ENCODE results near the gene ETF1.
"Not testable (repeated sequence)": the region's sequence is repeated elsewhere in the genome, so short reads cannot be mapped to it uniquely, and the experiment has no call there.

Gene ETF1

DNA sequence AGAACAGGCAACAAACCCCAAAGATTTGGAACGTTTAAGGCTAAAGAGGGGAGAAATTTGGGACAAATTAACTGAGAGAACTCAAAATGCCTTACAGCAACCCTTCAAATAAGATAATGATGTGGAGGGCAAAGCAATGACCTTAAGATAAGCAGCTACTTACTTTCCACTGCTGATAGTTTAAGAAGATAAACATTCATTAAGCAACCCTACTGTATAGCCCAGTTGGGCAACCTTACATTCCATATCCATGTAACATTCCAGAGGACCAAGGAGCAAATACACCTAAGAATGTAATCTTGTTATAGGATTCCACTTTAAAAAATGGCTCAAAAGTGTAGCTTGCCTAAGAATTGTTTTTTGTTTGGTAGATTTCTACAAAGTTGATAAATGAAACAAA is 14.8 kb downstream of the ETF1 start:
- peak; percentile 19 for FAIRE-seq

DNA sequence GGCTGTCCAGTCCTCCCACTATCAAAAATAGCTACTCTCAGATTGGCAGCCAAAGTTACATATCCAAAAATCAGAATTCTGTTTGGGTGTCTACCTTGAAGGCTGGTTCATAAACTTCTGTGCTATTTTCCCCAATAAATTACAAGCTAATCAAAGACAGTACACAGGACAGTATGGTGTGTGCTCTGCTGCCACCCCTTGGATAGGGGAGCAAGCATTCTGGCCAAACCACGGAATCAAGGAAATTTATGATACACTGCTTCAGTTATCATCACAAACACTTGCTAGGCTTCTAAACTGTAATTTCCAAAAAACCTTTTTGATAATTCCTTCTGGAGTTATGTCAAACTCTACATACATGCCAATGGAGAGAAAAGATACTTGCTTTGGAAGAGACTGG is 15.9 kb downstream of the ETF1 start:
- FAIRE-seq: no peak

DNA sequence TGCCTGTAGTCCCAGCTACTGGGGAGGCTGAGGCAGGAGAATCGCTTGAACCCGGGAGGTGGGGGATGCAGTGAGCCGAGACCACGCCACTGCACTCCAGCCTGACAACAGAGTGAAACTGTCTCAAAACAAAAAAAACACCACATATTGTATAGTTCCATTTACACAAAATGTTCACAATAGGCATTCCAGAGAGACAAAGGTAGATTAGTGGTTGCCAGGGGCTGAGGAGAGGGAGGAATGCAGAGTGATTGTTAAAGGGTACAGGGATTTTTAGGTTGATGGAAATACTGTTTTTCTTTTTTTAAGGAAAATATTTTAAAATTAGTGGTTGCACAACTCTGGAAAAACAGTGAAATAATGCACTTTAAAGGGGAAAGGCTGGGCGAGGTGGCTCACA is 19.6 kb downstream of the ETF1 start:
- no peak for FAIRE-seq

DNA sequence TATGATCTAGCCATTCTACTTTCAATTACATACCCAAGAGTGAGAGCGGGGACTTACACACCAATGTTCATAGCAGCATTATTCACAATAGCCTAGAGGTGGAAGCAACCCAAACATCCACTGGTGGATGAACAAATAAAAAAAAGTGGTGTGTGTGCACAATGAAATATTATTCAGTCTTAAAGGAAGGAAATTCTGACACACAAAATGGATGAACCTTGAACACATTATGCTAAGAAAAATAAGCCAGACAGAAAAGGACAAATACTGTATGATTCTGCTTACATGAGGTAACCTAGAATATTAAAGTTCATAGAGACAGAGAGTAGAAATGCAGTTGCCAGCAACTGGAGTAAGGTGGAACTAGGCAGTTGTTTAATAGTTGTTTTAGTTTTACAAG is 22.1 kb downstream of the ETF1 start:
- FAIRE-seq: no peak

DNA sequence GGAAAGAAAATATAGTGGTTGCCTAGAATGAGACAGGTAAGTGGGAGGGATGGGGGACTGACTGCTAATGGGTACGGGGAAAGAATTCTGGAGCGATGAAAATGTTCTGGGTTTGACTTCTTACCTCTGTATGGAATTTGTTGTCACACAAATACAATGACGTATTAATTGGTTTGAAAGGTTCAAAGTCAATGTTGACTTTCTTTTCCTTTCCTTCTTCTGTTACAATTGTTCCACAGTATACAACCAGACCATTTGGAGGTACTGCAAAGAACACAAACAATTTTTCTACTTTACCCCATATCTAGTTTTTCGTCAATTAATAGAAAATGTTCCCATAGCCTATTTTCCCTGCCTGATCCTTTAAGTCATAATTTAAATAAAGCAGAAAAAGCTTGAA is 25.6 kb downstream of the ETF1 start:
- no peak for FAIRE-seq

DNA sequence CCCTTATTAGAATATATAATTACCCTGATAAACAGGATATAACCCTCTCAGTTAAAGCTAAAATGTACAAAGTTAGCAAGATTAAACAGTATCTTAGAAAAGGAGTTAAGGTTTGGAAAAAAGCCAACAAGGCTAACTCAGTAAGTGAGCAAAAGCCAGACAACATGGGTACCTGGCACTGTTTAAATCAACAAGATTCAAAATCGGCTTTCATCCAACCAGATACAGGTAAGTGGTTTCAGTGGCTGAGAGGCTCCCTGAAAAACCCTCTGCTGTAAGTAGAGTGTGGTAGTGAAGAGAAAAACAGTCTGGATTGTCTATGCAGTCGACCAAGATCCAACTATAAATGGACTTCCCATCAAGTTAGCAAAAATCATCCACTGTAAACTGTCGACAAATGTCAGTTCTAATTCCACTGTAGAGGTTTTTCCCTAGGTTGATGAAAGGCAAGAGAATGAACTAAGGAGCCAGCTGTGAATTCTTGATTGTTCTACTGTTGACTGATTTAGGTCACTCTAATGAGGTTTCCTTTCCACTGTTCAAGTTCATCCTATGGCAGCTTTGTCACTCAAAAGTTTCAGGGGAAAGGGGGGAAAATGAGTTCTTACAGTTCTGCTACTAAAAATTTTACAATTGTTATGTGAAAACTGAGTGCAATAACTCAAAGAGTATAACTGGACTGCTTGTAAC is 27.3 kb downstream of the ETF1 start:
- FAIRE-seq: no peak

DNA sequence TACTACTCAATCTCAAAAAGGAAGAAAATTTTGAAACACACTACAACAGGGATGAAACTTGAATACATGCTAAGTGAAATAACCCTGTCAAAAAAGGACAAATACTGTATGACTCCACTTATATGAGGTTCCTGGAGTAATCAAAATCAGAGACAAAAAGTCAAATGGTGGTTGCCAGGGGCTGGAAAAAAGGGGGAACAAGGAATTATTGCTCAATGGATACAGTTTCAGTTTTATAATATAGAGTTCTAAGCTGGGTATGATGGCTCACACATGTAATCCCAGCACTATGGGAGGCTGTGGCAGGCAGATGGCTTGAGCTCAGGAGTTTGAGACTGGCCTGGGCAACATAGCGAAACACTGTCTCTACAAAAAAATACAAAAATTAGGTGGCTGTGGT is 29.0 kb downstream of the ETF1 start:
- FAIRE-seq: no peak

DNA sequence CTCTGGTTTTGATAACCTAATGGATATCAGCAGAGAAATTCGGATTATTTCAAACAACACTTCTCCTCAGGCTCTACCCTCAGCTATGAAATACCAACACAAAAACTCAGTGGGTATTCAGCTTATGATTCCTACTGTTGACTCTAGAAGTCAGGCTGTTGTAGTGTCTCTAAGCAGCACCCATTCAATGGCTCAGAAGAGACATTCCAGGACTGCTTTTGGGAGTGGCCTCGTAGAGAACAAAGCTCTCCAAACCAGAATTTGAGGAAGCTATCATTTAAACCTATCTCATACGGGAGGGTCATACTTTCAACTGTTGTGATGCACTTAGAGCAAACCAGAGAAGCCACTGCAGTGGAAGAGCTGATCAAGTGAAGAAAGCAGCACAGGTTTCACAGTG is 34.1 kb downstream of the ETF1 start:
- no peak for FAIRE-seq

DNA sequence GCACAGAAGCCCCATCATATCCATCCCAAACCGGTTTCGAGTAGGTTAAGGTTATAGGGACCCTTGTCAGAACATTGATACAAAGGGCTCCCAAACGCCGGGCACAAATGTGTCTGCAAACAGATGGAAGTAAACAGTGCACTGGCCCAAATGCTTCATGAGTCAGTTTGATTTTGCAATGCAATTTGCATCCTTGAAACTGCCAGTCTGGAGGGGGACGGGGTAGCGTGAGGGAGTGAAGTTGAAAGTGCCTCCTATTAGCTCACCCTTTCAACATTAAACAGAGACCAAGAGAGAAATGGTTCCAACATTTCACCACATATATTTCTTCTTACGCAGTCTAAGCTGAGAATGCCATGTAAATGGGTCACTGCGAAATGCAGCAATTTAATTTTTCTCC is 35.6 kb downstream of the ETF1 start:
- not testable (repeated sequence) for FAIRE-seq

DNA sequence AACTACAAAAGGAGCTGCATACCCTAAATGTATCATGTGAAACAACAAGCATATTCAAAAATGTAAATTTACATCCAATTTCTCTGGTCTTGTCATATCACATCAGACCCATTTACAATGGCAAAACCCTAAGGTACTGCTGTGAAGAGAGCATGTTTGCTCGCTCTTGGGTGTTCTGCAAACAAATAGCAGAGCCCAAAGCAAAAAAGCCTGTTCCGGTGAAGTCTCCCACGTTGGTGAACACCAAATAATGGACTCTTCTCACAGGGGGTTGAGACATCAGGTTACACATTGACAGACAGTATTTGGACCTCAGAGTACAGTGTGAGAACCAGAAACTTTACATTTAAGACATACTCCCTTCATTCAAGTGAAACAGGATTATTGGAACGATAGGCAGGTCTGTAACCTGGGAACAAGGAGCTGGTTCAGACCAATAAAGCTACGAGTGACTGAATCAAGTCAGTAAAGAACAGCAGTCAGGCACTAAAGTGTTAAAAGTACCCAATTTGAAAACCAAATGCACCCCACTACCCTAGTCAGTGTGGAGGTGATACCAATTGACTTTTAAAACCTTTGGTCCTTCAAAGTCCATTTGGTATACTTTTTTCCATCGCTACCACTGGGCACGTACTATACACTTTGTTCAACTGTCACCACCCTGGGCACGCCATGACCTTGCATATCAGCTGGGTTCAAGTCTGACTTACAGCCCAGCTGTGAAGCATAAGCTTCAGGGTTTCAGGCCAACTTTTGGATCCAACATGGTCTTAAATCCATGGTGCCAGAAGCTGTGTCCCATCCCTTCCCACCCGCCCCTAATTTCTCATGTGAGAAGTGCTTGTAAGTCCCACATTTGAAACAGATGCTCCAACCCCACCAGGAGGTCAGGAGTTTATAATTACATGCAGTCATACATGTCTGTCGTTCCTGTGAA is 36.4 kb downstream of the ETF1 start:
- no peak for FAIRE-seq

DNA sequence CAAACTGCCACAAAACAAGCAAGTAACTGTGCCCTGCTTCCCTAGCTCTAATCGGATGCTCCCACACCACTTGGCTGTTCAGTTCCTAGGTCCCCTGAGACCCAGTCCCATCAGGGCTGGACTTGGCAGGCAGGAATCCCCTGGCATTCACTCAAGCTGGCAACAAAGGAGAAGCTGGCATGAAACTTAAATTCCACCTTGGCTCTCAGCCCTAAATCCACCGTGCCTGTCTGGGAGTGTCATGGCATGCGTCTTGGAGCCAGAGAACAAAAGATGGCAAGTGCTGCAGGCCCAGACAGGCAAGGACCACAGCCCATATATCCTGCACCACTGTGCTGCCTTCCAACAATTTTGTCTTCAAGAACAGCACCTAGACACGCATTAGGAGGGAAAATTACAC is 38.2 kb downstream of the ETF1 start:
- no peak for FAIRE-seq

DNA sequence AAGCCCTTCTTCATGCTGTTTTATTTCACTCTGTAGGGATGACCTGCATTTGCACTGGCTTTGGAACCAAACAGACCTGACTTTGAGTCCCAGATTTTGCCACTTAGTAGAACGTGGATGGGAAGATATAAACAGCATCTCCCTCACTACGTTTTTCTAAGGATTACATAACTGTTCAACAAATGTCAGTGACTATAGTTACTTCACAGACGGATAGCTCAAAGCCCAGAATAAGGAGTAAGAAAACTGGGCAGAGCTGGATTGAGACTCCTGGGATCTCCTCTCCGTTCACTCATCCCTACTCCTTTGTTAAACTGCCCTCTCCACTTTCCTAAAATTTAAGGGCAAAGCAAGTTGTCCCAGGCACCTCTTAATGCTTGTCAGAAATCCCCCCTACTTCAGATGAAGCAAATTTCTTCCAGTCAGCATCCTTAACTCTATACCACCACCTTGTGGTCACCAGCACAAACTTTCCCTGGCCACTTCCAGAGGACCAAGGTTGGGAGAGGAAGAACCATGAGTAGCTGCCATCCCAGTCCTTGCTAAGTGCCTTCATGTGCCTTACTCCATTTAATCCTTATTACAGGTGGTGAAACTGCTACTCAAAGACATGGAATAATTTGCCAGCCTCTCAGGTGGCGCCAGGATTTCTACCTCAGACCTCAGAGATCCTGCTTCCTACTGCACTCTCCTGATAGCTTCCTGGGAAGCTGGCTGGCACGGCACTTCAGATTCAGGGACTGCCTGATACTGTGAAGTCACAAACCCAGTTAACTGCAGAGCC is 39.4 kb downstream of the ETF1 start:
- peak; percentile 92 for FAIRE-seq

DNA sequence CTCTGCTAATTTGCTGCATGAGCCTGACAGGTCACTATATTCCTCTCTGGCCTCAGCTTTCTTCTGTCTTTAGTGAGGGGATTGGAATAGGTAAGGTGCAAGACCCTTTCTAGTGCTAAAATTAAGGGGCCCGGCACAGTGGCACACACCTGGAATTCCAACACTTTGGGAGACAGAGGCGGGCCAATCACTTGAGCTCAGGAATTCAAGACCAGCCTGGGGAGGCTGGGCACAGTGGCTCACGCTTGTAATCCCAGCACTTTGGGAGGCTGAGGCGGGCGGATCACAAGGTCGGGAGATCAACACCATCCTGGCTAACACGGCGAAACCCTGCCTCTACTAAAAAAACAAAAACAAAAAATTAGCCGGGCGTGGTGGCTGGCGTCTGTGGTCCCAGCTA is 40.5 kb downstream of the ETF1 start:
- no peak for FAIRE-seq

DNA sequence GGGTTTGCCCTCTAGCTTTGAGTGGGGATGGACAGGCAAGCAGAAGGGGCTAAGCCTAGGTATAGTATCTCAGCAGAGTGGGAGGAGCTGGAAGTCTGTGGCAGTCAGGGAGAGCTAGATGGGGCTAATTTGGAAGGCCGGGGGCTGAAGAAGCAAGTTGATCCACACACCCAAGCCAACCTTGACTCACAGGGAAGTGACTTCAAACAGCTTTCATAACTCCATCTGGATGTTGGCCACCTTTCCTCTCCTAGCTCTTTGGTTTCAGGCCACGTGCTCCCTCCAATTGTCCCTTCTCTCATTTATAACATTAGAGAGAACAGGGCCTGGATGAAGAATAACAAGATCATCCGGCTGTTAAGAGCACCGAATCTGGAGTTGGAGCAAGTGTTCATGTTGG is 40.9 kb downstream of the ETF1 start:
- no peak for FAIRE-seq

DNA sequence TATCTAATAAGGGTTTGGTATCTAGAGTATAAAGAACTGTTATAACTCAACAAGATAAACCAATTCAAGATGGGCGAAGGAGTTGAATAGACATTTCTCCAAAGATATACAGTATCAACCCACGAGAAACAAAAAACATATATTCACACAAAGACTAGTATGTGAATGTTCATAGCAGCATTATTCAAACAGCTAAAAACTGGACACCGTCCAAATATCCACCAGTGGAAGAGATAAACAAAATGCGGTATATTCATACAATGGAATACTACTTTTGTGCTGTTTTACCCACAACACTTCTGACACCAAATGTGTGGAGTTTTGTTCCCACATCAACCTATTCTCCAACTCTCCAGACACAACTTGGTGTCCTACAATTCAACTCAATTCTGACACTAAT is 44.7 kb downstream of the ETF1 start:
- no peak for FAIRE-seq

DNA sequence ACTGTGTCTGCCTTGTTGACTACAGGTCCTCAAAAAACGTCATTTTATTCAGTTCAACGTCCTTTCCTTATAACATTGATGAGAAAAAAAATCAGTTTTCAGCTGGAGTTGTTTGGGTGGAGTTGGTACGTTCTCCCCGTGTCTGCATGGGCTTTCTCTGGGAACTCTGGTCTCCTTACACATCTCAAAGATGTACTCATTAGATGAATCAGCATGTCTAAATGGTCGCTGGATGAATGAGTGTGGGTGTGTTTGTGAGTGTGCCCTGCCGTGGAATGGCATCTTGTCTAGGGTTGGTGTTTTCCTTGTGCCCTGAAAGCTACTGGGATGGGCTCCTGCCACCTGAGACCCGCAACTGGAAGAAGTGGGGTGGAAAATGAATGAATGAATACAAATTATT is 47.7 kb downstream of the ETF1 start:
- FAIRE-seq: no peak

DNA sequence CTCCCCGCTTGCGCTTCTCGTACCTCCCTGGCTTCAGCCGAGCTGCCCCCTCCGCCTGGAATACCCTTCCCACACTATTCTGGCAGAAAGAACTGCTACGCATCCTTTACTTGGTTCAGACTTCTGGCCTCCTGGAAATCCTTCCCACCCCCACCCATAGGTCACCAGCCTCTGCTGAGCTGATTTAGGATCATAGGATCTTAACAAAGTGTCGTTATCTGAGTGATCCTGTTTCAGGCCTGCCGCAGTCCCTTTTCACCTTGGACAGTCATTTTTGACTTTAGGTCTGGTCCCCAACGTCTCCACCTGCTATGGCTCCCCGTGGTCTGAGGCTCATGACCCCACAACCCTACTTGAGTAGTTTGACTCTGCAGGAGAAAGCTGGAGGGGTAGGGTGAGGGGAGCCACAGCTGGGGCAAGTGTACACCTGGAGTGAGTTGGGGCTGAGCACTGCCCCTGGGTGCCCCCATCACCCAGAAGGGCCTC is 50.4 kb downstream of the ETF1 start:
- FAIRE-seq: no peak

DNA sequence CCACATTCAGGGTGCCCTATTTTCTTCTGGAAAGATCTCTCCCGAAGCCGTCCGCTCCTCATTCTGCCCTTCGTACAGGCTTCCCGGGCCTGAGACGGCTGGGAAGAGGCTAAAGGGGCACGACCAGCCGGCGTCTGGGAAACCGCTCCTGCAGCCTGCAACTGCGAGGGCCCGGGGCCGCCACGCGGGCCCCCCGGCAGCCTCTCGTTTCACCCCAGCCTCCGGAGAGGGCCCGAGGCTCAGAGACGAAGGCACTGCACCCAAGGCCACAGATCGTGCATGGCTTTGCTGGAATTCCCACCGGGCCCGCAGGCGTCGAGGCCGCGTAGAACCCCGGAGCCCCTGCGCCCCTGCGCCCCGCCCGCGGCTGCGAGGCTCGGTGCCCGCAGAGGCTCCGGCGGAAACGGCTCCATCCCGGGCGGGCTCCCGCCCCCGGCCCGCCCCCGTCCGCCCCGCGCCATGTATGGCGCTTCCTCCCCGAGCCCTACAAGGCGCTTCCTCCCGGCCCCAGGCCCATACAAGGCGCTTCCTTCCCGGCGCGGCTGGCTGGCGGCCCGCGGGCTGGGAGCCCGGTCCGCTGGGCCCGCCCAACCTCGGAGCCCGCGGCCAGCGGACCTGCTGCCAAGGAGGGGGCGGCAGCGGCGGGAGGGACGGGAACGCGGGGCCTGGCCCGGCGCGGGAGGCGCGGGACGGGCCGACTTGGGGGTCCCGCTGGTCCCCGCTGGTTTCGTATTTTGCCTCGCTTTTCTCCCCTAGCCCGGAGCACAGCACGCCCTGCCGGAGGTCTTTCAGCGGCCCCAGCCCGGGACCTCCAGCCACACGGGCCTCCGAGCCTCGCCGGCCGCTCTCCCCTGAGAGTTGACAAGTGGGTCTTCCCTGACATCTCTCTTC is 51.1 kb downstream of the ETF1 start:
- FAIRE-seq: no peak

DNA sequence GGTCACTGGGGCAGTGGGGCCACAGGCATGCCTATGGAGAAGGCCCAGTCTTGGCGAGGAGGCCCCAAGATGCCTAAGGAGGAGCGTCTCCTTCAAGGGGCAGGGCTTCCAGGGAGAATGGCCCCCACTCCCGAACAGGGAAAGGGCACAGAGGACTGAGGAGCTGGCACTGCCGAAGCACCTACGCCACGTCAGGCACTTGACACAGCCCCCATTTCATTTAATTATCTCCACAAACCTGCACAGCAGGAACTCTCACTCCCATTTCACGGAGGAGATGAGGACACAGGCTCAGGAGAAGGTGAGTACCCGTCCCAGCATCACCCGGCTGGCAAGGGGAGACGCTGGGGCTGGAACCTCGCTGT is 51.8 kb downstream of the ETF1 start:
- FAIRE-seq: no peak

DNA sequence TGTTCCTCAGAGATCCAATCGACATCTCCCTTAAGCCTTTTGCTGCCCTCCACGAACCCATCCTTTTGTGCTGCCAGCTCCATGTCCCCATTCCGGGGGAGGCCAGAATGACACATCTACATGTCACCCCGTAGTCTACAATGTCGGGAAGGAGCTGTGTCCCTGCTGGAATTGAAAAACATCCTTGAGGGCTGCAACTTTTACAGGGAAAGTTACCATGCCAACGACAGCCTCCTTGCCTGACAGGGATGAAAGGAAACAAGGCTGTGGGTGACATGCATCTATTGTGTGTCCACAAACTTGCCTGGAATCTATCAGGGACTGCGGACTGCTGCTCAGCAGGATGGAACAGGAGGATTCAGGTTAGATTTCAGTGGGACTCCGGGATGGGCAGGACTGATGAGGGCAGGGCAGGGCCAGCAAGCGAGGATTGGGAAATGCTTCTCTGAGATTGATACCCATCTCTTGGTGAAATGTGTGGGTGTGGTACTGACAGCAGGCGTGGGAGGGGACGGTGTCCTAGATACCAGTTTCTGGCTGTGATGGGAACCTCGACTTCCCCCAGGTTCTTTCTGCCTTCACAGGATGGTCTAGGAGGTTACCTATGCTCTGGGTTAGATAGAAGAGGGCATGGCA is 52.3 kb downstream of the ETF1 start:
- FAIRE-seq: no peak

DNA sequence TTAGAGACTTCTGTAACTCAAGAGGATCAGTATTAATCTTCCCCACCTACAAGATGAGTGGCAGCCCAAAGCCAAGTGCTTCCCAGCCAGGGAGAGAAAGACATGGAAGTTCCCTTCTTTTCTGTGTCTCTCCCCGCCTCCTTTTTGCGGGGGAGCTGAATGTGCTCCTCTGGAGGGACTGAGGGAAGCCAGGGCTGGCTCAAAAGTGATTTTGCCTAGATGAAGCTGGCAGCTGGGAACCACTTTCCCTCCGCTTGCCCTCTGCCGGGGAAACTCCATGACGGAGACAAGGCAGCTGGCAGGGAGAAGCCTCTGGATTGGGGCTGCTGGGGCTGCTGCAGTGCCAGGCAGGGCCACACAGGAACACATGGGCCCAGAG is 53.4 kb downstream of the ETF1 start:
- FAIRE-seq: no peak

DNA sequence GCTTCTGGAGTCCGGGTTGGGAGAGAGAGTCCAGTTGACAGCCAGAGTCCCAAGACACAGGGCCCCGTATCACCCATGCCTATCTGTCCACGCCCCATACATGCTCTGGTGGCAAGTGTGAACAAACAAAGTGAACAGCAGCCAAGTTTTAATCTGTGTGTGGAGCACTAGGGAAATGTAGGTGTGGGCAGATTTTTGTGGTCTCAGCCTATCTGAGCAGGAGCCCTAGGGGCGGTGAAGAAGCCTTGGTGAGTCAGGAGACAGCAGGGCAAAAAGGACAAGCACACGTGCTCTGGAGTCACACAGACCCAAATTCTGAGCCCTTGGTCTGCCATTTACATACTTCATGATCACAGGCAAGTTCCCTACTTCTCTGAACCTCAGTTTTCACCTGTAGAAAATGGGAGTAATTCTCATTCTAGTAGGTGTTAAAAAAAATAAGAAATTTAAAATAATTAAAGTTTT is 54.5 kb downstream of the ETF1 start:
- no peak for FAIRE-seq
